NCI-H2029 treated with DMSO at 0.1 percent for 48 hours (cell line): ENCODE results near the gene OAS3.
"Not testable (repeated sequence)": the region's sequence is repeated elsewhere in the genome, so short reads cannot be mapped to it uniquely, and the experiment has no call there.

Experiments
- DNase-seq: peaks from one replicate; lab custom pipeline; 2025; lab: John Stamatoyannopoulos, UW

OAS3 gene

GRCh38 chr12:112924986-112925385 lies 13.3 kb upstream of the OAS3 start:
- DNase-seq: no peak

- not testable (repeated sequence) for DNase-seq
Observed at GRCh38 chr12:112926416-112927033, 11.7 kb upstream of the OAS3 start.

GRCh38 chr12:112927475-112927874 lies 10.8 kb upstream of the OAS3 start:
- DNase-seq: no peak

- no peak for DNase-seq
Observed at GRCh38 chr12:112927925-112928324, 10.3 kb upstream of the OAS3 start.

GRCh38 chr12:112928978-112929377 lies 9.3 kb upstream of the OAS3 start:
- no peak for DNase-seq

- DNase-seq: no peak
Observed at GRCh38 chr12:112929715-112930114, 8.6 kb upstream of the OAS3 start.

GRCh38 chr12:112930350-112930749 lies 7.9 kb upstream of the OAS3 start:
- no peak for DNase-seq

GRCh38 chr12:112932485-112933128 lies 5.7 kb upstream of the OAS3 start:
- DNase-seq: no peak

- no peak for DNase-seq
Observed at GRCh38 chr12:112933129-112933505, 5.2 kb upstream of the OAS3 start.

GRCh38 chr12:112936264-112936663 lies 2.0 kb upstream of the OAS3 start:
- no peak for DNase-seq

GRCh38 chr12:112936927-112937326 lies 1.3 kb upstream of the OAS3 start:
- no peak for DNase-seq

- DNase-seq: no peak
Observed at GRCh38 chr12:112938751-112939150, 477 bp downstream of the OAS3 start.

- DNase-seq: no peak
Observed at GRCh38 chr12:112939761-112940381, 1.6 kb downstream of the OAS3 start.

GRCh38 chr12:112941528-112942335 lies 3.5 kb downstream of the OAS3 start:
- DNase-seq: no peak

GRCh38 chr12:112942572-112942971 lies 4.3 kb downstream of the OAS3 start:
- DNase-seq: no peak

- no peak for DNase-seq
Observed at GRCh38 chr12:112944024-112944690, 5.9 kb downstream of the OAS3 start.

GRCh38 chr12:112945515-112945914 lies 7.2 kb downstream of the OAS3 start:
- DNase-seq: no peak

GRCh38 chr12:112946236-112947000 lies 8.1 kb downstream of the OAS3 start:
- no peak for DNase-seq

- no peak for DNase-seq
Observed at GRCh38 chr12:112947314-112947713, 9.0 kb downstream of the OAS3 start.

GRCh38 chr12:112947761-112948160 lies 9.5 kb downstream of the OAS3 start:
- DNase-seq: no peak

- no peak for DNase-seq
Observed at GRCh38 chr12:112948806-112949205, 10.5 kb downstream of the OAS3 start.
